WTC11 (cell line): Measurements from ENCODE around the gene CD34. TPM values are rescaled to one million over a fixed set of nuclear protein-coding genes. Genes with fewer than 3 reads are reported as not detected.
A peak's percentile ranks its signal among the peaks of the same experiment; 100 is the strongest.

Source experiments
- ATAC-seq: fragments of 200-7000 bp; cut with Tn5 transposase; 2 replicates; pipeline ENCODE4 v1.10.0; 2021; ENCODE audit warnings: mild to moderate bottlenecking, moderate library complexity
- Bru-seq: library from RNA; stranded (reverse); fragments of 400-500 nt; gene quantifications from one replicate; lab custom pipeline; 2021; lab: Mats Ljungman, UMichigan
- CTCF ChIA-PET: fragments of 300-600 bp; sonication (Branson Sonifier 250); formaldehyde crosslinking; loops from one replicate; lab custom pipeline; 2021; ENCODE audit warnings: antibody characterized with exemption; lab: Charles Lee
- POLR2A ChIA-PET: fragments of 350-600 bp; sonication (Branson Sonifier 250); formaldehyde crosslinking; loops from one replicate; lab custom pipeline; 2021; ENCODE audit warnings: antibody characterized with exemption; lab: Charles Lee
- DNase-seq: peaks from one replicate; pipeline ENCODE4 v3.0.0; 2021; ENCODE audit warnings: low spot score
- H3K27ac Mint-ChIP-seq: 2 replicates; pipeline ENCODE4 v1.8.0; 2021; ENCODE audit warnings: mixed read lengths
- H3K27me3 Mint-ChIP-seq: 2 replicates; pipeline ENCODE4 v1.8.0; 2021; ENCODE audit warnings: low read depth, mild to moderate bottlenecking, moderate library complexity, mixed read lengths
- H3K36me3 Mint-ChIP-seq: 2 replicates; pipeline ENCODE4 v1.8.0; 2021; ENCODE audit warnings: mixed read lengths
- H3K4me1 Mint-ChIP-seq: 2 replicates; pipeline ENCODE4 v1.8.0; 2022; ENCODE audit warnings: mixed read lengths
- H3K4me3 Mint-ChIP-seq: 2 replicates; pipeline ENCODE4 v1.8.0; 2021; ENCODE audit warnings: mild to moderate bottlenecking, moderate library complexity, mixed read lengths
- H3K9me3 Mint-ChIP-seq: 2 replicates; pipeline ENCODE4 v1.8.0; 2021; ENCODE audit warnings: mixed read lengths
- ATF1 ChIP-seq: sonication (generic); formaldehyde crosslinking; IDR thresholded peaks from 2 replicates; pipeline ENCODE4 v1.8.1; 2023; ENCODE audit warnings: mild to moderate bottlenecking, moderate library complexity, missing genetic modification reagents
- ATF3 ChIP-seq: sonication (generic); formaldehyde crosslinking; conservative IDR thresholded peaks from 2 replicates; pipeline ENCODE4 v1.8.1; 2022; ENCODE audit warnings: mild to moderate bottlenecking, missing genetic modification reagents
- EMX1 ChIP-seq: fragments of 250-450 bp; sonication (Bioruptor Pico); IDR thresholded peaks from 2 replicates; pipeline ENCODE4 v1.8.0; 2021; ENCODE audit warnings: mild to moderate bottlenecking
- ERG ChIP-seq: fragments of 250-450 bp; sonication (Bioruptor Pico); IDR thresholded peaks from 2 replicates; pipeline ENCODE4 v1.8.0; 2021; ENCODE audit warnings: mild to moderate bottlenecking
- GABPB1 ChIP-seq: sonication (generic); formaldehyde crosslinking; IDR thresholded peaks from 2 replicates; pipeline ENCODE4 v1.8.1; 2023; ENCODE audit warnings: mild to moderate bottlenecking, missing genetic modification reagents
- MAX ChIP-seq: sonication (generic); formaldehyde crosslinking; IDR thresholded peaks from 2 replicates; pipeline ENCODE4 v1.8.0; 2022; ENCODE audit warnings: mild to moderate bottlenecking, missing genetic modification reagents
- NFE2L1 ChIP-seq: sonication (generic); formaldehyde crosslinking; IDR thresholded peaks from 2 replicates; pipeline ENCODE4 v1.8.1; 2023; ENCODE audit warnings: missing genetic modification reagents
- SMAD4 ChIP-seq: sonication (generic); formaldehyde crosslinking; IDR thresholded peaks from 2 replicates; pipeline ENCODE4 v1.8.0; 2022; ENCODE audit warnings: mild to moderate bottlenecking, missing genetic modification reagents
- TCF7 ChIP-seq: sonication (generic); formaldehyde crosslinking; IDR thresholded peaks from 2 replicates; pipeline ENCODE4 v1.8.0; 2022; ENCODE audit warnings: mild to moderate bottlenecking, low read depth, missing genetic modification reagents, moderate library complexity
- ZBTB21 ChIP-seq: sonication (generic); formaldehyde crosslinking; IDR thresholded peaks from 2 replicates; pipeline ENCODE4 v1.8.1; 2023; ENCODE audit warnings: mild to moderate bottlenecking, missing genetic modification reagents, borderline replicate concordance
- ZNF317 ChIP-seq: sonication (generic); formaldehyde crosslinking; IDR thresholded peaks from 2 replicates; pipeline ENCODE4 v1.8.1; 2023; ENCODE audit warnings: low read depth, mild to moderate bottlenecking, moderate library complexity, missing genetic modification reagents, borderline replicate concordance
- ZNF396 ChIP-seq: fragments of 250-450 bp; sonication (Bioruptor Pico); IDR thresholded peaks from 2 replicates; pipeline ENCODE4 v1.8.0; 2021; ENCODE audit warnings: mild to moderate bottlenecking, moderate library complexity, borderline replicate concordance
- ZNF416 ChIP-seq: fragments of 250-450 bp; sonication (Bioruptor Pico); IDR thresholded peaks from 2 replicates; pipeline ENCODE4 v1.9.0; 2021; ENCODE audit warnings: mild to moderate bottlenecking, inconsistent platforms
- long read RNA-seq, 3 experiments: library from RNA in 1 of 3; library from capped mRNA in 1 of 3; library from polyadenylated mRNA in 1 of 3; unstranded in 2 of 3; stranded (forward) in 1 of 3; transcript quantifications; one replicate each; pipeline ENCODE4 v2.0.0, GENCODE V29; 2021
- total RNA-seq: library from RNA; stranded (reverse); gene quantifications from 3 replicates; pipeline ENCODE4 v1.2.3, GENCODE V29; 2021
- TF ChIP-seq, protein P1 (sequence below): sonication (generic); formaldehyde crosslinking; IDR thresholded peaks from 2 replicates; pipeline ENCODE4 v1.8.0; 2022; ENCODE audit warnings: mild to moderate bottlenecking, missing genetic modification reagents
- TF ChIP-seq, protein P2 (sequence below): sonication (generic); formaldehyde crosslinking; IDR thresholded peaks from 2 replicates; pipeline ENCODE4 v1.8.0; 2023; ENCODE audit warnings: missing genetic modification reagents
- TF ChIP-seq, protein P3 (sequence below): sonication (generic); formaldehyde crosslinking; IDR thresholded peaks from 2 replicates; pipeline ENCODE4 v1.8.0; 2022; ENCODE audit warnings: mild to moderate bottlenecking, missing genetic modification reagents
- TF ChIP-seq, protein P4 (sequence below): sonication (generic); formaldehyde crosslinking; IDR thresholded peaks from 2 replicates; pipeline ENCODE4 v1.8.1; 2022; ENCODE audit warnings: mild to moderate bottlenecking, moderate library complexity, missing genetic modification reagents
- TF ChIP-seq, protein P5 (sequence below): fragments of 250-450 bp; sonication (Bioruptor Pico); IDR thresholded peaks from 2 replicates; pipeline ENCODE4 v1.9.0; 2021; ENCODE audit warnings: mild to moderate bottlenecking, borderline replicate concordance

CD34 gene, protein sequence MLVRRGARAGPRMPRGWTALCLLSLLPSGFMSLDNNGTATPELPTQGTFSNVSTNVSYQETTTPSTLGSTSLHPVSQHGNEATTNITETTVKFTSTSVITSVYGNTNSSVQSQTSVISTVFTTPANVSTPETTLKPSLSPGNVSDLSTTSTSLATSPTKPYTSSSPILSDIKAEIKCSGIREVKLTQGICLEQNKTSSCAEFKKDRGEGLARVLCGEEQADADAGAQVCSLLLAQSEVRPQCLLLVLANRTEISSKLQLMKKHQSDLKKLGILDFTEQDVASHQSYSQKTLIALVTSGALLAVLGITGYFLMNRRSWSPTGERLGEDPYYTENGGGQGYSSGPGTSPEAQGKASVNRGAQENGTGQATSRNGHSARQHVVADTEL
- total RNA-seq: 0.18 to 0.35 TPM (median 0.27 TPM) in 3 replicates
- Bru-seq, nascent RNA: percentile 5 among the genes with signal in this experiment
- long read RNA-seq, experiment 1, full-length matches to known transcripts: 2 of 2 reads
- long read RNA-seq, experiment 1, partial matches to known transcripts: 0 of 2 reads
- long read RNA-seq, experiment 1, other reads (novel, unspliced or antisense): 0 of 2 reads
- long read RNA-seq, experiment 2, partial matches to known transcripts: 0 of 1 reads
- long read RNA-seq, experiment 2, other reads (novel, unspliced or antisense): 1 of 1 reads
- long read RNA-seq, experiment 3: 0 reads

- Mint-ChIP-seq H3K9me3 (no peaks in the 10 kb centered on the region), H3K4me1 (peaks cover 12% of the 10 kb centered on the region), H3K27ac (no peak within 1 kb of the TSS), H3K27me3 (peaks cover 52% of the 10 kb centered on the region), H3K4me3 (peak within 1 kb of the TSS; percentile 59), H3K36me3 (no peaks in the 10 kb centered on the region)
- CTCF ChIA-PET: interaction anchor here (0.6 to 1.2 kb wide), 10 partner anchors 25 to 871 kb away, joined by 3 to 12 read pairs (median 3); partner anchors contain the start of gene CR2
- TF ChIP-seq, protein P1, sequence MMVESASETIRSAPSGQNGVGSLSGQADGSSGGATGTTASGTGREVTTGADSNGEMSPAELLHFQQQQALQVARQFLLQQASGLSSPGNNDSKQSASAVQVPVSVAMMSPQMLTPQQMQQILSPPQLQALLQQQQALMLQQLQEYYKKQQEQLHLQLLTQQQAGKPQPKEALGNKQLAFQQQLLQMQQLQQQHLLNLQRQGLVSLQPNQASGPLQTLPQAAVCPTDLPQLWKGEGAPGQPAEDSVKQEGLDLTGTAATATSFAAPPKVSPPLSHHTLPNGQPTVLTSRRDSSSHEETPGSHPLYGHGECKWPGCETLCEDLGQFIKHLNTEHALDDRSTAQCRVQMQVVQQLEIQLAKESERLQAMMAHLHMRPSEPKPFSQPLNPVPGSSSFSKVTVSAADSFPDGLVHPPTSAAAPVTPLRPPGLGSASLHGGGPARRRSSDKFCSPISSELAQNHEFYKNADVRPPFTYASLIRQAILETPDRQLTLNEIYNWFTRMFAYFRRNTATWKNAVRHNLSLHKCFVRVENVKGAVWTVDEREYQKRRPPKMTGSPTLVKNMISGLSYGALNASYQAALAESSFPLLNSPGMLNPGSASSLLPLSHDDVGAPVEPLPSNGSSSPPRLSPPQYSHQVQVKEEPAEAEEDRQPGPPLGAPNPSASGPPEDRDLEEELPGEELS: 0 out of 2 replicates have a peak, but pooled peaks have one; percentile 17
- TF ChIP-seq MAX (CRISPR knock-in tag) (peak; percentile 58), ZNF317 (CRISPR knock-in tag) (0 out of 2 replicates have a peak, but pooled peaks have one; percentile 6), ZBTB21 (CRISPR knock-in tag) (no peak), EMX1 (CRISPR knock-in tag) (no peak)
- POLR2A ChIA-PET: interaction anchor here (0.6 kb wide), 1 partner anchor 258 kb away, joined by 3 read pairs; no protein-coding TSS in a partner anchor
- peak; percentile 85 for ATAC-seq
- peak; percentile 55 for DNase-seq
Observed at GRCh38 chr1:207910591-207911354, at the start of gene CD34. Gene CD34, minus strand, starts transcription at chr1:207911125. Its CDS starts 45 bp downstream, at chr1:207911080.

DNA sequence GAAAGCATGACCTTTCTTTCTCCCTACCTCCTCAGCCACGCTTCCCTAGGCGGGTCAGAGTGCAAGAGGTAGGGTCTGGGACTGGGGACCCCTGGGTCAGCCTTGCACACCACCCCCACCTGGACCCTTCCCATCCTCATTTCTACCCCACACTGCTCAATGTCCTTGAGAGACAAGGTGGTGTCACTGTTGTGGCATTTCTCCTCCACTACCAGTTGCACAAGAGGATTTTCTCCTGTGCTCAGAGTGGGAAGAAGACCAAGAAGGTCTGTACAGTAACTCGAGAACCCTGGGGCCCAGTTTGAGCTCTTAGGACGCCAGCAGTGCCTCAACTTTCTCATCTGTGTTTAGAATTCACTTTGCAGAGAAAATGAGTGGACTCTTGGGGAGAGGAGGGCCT is 49.4 kb upstream of the CD34 start:
- ChIA-PET POLR2A (no interaction called here), CTCF (interaction anchor here (1.0 to 3.9 kb wide), 6 partner anchors 10 to 148 kb away, joined by 3 to 21 read pairs (median 4); no protein-coding TSS in a partner anchor)
- no peak overlapping the region for H3K27ac Mint-ChIP-seq
- ATAC-seq: no peak
- H3K36me3 Mint-ChIP-seq: no peaks in the 10 kb centered on the region
- no peaks in the 10 kb centered on the region for H3K9me3 Mint-ChIP-seq
- H3K4me1 Mint-ChIP-seq: peaks cover 14% of the 10 kb centered on the region
- H3K4me3 Mint-ChIP-seq: peak overlapping the region; percentile 73
- no peak for DNase-seq
- H3K27me3 Mint-ChIP-seq: peaks cover 90% of the 10 kb centered on the region
- TF ChIP-seq ERG (CRISPR knock-in tag) (no peak), ZNF396 (no peak), SMAD4 (CRISPR knock-in tag) (no peak), ZNF416 (CRISPR knock-in tag) (no peak), NFE2L1 (CRISPR knock-in tag) (no peak), ATF3 (CRISPR knock-in tag) (no peak), GABPB1 (no peak), TCF7 (CRISPR knock-in tag) (no peak), MAX (CRISPR knock-in tag) (no peak), ATF1 (CRISPR knock-in tag) (no peak)
- TF ChIP-seq, protein P2, sequence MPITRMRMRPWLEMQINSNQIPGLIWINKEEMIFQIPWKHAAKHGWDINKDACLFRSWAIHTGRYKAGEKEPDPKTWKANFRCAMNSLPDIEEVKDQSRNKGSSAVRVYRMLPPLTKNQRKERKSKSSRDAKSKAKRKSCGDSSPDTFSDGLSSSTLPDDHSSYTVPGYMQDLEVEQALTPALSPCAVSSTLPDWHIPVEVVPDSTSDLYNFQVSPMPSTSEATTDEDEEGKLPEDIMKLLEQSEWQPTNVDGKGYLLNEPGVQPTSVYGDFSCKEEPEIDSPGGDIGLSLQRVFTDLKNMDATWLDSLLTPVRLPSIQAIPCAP (CRISPR knock-in tag): no peak
- TF ChIP-seq, protein P3, sequence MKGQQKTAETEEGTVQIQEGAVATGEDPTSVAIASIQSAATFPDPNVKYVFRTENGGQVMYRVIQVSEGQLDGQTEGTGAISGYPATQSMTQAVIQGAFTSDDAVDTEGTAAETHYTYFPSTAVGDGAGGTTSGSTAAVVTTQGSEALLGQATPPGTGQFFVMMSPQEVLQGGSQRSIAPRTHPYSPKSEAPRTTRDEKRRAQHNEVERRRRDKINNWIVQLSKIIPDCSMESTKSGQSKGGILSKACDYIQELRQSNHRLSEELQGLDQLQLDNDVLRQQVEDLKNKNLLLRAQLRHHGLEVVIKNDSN (CRISPR knock-in tag): no peak
- TF ChIP-seq, protein P4, sequence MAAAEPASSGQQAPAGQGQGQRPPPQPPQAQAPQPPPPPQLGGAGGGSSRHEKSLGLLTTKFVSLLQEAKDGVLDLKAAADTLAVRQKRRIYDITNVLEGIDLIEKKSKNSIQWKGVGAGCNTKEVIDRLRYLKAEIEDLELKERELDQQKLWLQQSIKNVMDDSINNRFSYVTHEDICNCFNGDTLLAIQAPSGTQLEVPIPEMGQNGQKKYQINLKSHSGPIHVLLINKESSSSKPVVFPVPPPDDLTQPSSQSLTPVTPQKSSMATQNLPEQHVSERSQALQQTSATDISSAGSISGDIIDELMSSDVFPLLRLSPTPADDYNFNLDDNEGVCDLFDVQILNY (CRISPR knock-in tag): no peak
- TF ChIP-seq, protein P5, sequence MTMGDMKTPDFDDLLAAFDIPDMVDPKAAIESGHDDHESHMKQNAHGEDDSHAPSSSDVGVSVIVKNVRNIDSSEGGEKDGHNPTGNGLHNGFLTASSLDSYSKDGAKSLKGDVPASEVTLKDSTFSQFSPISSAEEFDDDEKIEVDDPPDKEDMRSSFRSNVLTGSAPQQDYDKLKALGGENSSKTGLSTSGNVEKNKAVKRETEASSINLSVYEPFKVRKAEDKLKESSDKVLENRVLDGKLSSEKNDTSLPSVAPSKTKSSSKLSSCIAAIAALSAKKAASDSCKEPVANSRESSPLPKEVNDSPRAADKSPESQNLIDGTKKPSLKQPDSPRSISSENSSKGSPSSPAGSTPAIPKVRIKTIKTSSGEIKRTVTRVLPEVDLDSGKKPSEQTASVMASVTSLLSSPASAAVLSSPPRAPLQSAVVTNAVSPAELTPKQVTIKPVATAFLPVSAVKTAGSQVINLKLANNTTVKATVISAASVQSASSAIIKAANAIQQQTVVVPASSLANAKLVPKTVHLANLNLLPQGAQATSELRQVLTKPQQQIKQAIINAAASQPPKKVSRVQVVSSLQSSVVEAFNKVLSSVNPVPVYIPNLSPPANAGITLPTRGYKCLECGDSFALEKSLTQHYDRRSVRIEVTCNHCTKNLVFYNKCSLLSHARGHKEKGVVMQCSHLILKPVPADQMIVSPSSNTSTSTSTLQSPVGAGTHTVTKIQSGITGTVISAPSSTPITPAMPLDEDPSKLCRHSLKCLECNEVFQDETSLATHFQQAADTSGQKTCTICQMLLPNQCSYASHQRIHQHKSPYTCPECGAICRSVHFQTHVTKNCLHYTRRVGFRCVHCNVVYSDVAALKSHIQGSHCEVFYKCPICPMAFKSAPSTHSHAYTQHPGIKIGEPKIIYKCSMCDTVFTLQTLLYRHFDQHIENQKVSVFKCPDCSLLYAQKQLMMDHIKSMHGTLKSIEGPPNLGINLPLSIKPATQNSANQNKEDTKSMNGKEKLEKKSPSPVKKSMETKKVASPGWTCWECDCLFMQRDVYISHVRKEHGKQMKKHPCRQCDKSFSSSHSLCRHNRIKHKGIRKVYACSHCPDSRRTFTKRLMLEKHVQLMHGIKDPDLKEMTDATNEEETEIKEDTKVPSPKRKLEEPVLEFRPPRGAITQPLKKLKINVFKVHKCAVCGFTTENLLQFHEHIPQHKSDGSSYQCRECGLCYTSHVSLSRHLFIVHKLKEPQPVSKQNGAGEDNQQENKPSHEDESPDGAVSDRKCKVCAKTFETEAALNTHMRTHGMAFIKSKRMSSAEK (CRISPR knock-in tag): no peak
